HL-60 (cell line): ENCODE measurements around the gene GFI1B.

Experiments used
- POLR2AphosphoS5 ChIP-seq: IDR thresholded peaks from 2 replicates; pipeline ENCODE4 v1.6.1; 2012; ENCODE audit warnings: low read depth
- SPI1 ChIP-seq: IDR thresholded peaks from 2 replicates; pipeline ENCODE4 v1.6.1; 2012; ENCODE audit warnings: low read depth, mild to moderate bottlenecking, borderline replicate concordance
- TF ChIP-seq, protein P1 (sequence below): IDR thresholded peaks from one replicate; pipeline ENCODE4 v1.5.1; 2011; ENCODE audit warnings: low read length, control low read depth, inconsistent platforms; ENCODE audit not compliant: insufficient read depth

DNA sequence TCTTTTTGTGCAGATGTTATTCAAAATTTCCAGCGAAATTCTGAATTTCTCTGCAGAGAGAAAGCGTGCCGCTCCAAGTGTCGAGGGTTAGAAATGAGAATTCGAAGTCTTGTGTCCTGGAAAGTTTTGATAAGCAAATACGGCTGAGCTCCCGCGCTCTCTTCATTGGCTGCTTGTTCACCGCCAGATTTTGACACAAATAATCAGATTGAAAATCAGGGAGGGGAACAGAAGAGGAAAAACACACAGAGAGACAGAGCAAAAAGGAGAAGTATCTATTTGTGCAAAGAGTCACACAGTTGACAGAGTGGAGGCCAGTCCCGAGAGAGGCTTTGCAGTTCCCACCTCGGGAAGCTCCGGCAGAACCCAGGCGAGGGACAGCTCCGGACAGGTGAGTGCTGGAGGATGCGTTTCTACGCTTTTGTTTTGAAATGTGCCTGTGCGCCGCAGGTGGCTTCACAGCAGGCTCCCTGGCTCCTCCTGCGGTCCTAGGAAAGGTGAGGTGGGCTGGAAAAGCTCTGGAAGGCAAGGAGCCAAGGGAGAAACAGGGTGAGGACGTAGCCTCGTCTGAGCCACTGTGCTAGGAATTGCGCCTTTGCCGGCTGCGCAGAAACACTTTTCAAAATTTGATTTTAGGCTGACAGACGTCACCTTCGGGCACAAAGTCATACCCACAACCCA lies at the start of gene GFI1B:
- TF ChIP-seq, protein P1, sequence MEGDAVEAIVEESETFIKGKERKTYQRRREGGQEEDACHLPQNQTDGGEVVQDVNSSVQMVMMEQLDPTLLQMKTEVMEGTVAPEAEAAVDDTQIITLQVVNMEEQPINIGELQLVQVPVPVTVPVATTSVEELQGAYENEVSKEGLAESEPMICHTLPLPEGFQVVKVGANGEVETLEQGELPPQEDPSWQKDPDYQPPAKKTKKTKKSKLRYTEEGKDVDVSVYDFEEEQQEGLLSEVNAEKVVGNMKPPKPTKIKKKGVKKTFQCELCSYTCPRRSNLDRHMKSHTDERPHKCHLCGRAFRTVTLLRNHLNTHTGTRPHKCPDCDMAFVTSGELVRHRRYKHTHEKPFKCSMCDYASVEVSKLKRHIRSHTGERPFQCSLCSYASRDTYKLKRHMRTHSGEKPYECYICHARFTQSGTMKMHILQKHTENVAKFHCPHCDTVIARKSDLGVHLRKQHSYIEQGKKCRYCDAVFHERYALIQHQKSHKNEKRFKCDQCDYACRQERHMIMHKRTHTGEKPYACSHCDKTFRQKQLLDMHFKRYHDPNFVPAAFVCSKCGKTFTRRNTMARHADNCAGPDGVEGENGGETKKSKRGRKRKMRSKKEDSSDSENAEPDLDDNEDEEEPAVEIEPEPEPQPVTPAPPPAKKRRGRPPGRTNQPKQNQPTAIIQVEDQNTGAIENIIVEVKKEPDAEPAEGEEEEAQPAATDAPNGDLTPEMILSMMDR: no peak
- TF ChIP-seq POLR2AphosphoS5 (no peak), SPI1 (no peak)
